Transverse colon (tissue), 4 donors: ENCODE measurements around the gene NCCRP1. TPM values are rescaled to one million over a fixed set of nuclear protein-coding genes. Genes with fewer than 3 reads are reported as not detected.

ENCODE experiments used
- total RNA-seq, 4 donors: library from RNA; depleted of rRNA; stranded (reverse); fragments of >200 nt; gene quantifications; one replicate each; pipeline ENCODE4 v1.1.0, GENCODE V29; 2016

Gene NCCRP1
- total RNA-seq, 4 donors from 2014 or later = 0.14 to 3.0 (median 1.1) TPM; not detected in 1

Other genes starting within 250 kb of the NCCRP1 start
- gene FBXO17, start 221.2 kb upstream of the NCCRP1 start, total RNA-seq = 1 to 10 TPM; 2.2 to 7.8 (median 2.4) TPM
- gene FBXO27, start 164.4 kb upstream of the NCCRP1 start, total RNA-seq = 1 to 10 TPM in 2 of 4 donors, under 1 TPM in 1, not detected in 1; 0.14 to 1.5 (median 1.1) TPM
- not detected for gene ACP7, start 112.6 kb upstream of the NCCRP1 start, total RNA-seq
- 10 to 100 TPM; 43.8 to 96.1 (median 63.2) TPM for gene PAK4, start 71.2 kb upstream of the NCCRP1 start, total RNA-seq
- gene SYCN, start 7.3 kb downstream of the NCCRP1 start, total RNA-seq = not detected
- not detected for gene IFNL3, start 48.0 kb downstream of the NCCRP1 start, total RNA-seq
- not detected for gene IFNL4, start 51.9 kb downstream of the NCCRP1 start, total RNA-seq
- not detected for gene IFNL2, start 71.4 kb downstream of the NCCRP1 start, total RNA-seq
- not detected for gene IFNL1, start 99.4 kb downstream of the NCCRP1 start, total RNA-seq
- under 1 TPM in 2 of 4 donors, not detected in 2; 0.14 to 0.64 TPM for gene LRFN1, start 123.9 kb downstream of the NCCRP1 start, total RNA-seq
- gene GMFG, start 139.1 kb downstream of the NCCRP1 start, total RNA-seq = 10 to 100 TPM in 2 of 4 donors, 1 to 10 TPM in 1, not detected in 1; 7.6 to 18.7 (median 17.6) TPM
- gene SAMD4B, start 145.5 kb downstream of the NCCRP1 start, total RNA-seq = 100 to 1,000 TPM in 1 of 4 donors, 10 to 100 TPM in 3; 60.7 to 102 (median 77.1) TPM
- 10 to 100 TPM; 37.8 to 71.2 (median 43.0) TPM for gene PAF1, start 194.1 kb downstream of the NCCRP1 start, total RNA-seq
- gene MED29, start 194.4 kb downstream of the NCCRP1 start, total RNA-seq = 10 to 100 TPM; 22.8 to 37.4 (median 27.8) TPM
- gene ZFP36, start 209.9 kb downstream of the NCCRP1 start, total RNA-seq = 100 to 1,000 TPM; 280 to 924 (median 309) TPM
- 10 to 100 TPM in 2 of 4 donors, 1 to 10 TPM in 2; 6.1 to 27.7 (median 11.9) TPM for gene PLEKHG2, start 215.7 kb downstream of the NCCRP1 start, total RNA-seq
- gene RPS16, start 239.0 kb downstream of the NCCRP1 start, total RNA-seq = 1,000 to 10,000 TPM in 3 of 4 donors, 100 to 1,000 TPM in 1; 718 to 1,665 (median 1,335) TPM
- gene SUPT5H, start 248.6 kb downstream of the NCCRP1 start, total RNA-seq = 100 to 1,000 TPM in 3 of 4 donors, 10 to 100 TPM in 1; 97.1 to 161 (median 125) TPM